Fibroblast of lung (primary cell): Measurements from ENCODE around the gene TNIK. TPM values are rescaled to one million over a fixed set of nuclear protein-coding genes. Genes with fewer than 3 reads are reported as not detected.

Experiments used
- DNase-seq, 2 donors: peaks; one replicate each; pipeline versions ENCODE4 v3.0.0 to v3.0.0-alpha.2; 2010; ENCODE audit warnings: low read depth in 2 of 2
- H2AFZ ChIP-seq: 2 replicates; pipeline ENCODE4 v1.5.1; 2012; ENCODE audit warnings: low read length, control low read depth, inconsistent platforms
- H3K27ac ChIP-seq: 2 replicates; pipeline ENCODE4 v1.5.1; 2011; ENCODE audit warnings: low read length, control low read depth; ENCODE audit not compliant: insufficient read depth
- H3K27me3 ChIP-seq: 2 replicates; pipeline ENCODE4 v1.5.1; 2011; ENCODE audit warnings: mild to moderate bottlenecking, low read length; ENCODE audit not compliant: control insufficient read depth, insufficient read depth
- H3K36me3 ChIP-seq: 2 replicates; pipeline ENCODE4 v1.5.1; 2011; ENCODE audit warnings: low read length; ENCODE audit not compliant: control insufficient read depth, insufficient read depth
- H3K4me1 ChIP-seq: 2 replicates; pipeline ENCODE4 v1.5.1; 2011; ENCODE audit warnings: low read length; ENCODE audit not compliant: control insufficient read depth, insufficient read depth; ENCODE audit errors: extremely low read depth
- H3K4me2 ChIP-seq: 2 replicates; pipeline ENCODE4 v1.5.1; 2011; ENCODE audit warnings: low read length, control low read depth; ENCODE audit not compliant: insufficient read depth; ENCODE audit errors: extremely low read depth
- H3K4me3 ChIP-seq, 4 experiments: fragments of 200-600 bp in 1 of 4; sonication (generic) in 1 of 4; replicated peaks in 1 of 4; 2 replicates each; pipeline ENCODE4 v1.5.1; 2011 to 2016; ENCODE audit warnings: low read length in 4 of 4, low read depth in 3 of 4, mild to moderate bottlenecking in 3 of 4, control low read depth in 2 of 4, inconsistent platforms in 1 of 4, mixed read lengths in 1 of 4; ENCODE audit not compliant: insufficient read depth in 1 of 4; ENCODE audit errors: control extremely low read depth in 1 of 4
- H3K79me2 ChIP-seq: 2 replicates; pipeline ENCODE4 v1.5.1; 2012; ENCODE audit warnings: mild to moderate bottlenecking, low read length, inconsistent platforms; ENCODE audit not compliant: control insufficient read depth, insufficient read depth
- H3K9ac ChIP-seq: 2 replicates; pipeline ENCODE4 v1.5.1; 2011; ENCODE audit warnings: mild to moderate bottlenecking, low read length, control low read depth; ENCODE audit not compliant: insufficient read depth
- H3K9me3 ChIP-seq: 2 replicates; pipeline ENCODE4 v1.5.1; 2012; ENCODE audit warnings: low read depth, low read length; ENCODE audit not compliant: control insufficient read depth, insufficient read depth
- H4K20me1 ChIP-seq: 2 replicates; pipeline ENCODE4 v1.5.1; 2011; ENCODE audit warnings: low read length; ENCODE audit not compliant: control insufficient read depth, insufficient read depth; ENCODE audit errors: extremely low read depth
- EZH2 ChIP-seq: IDR thresholded peaks from 2 replicates; pipeline ENCODE4 v1.5.1; 2012; ENCODE audit warnings: low read length, control low read depth, mild to moderate bottlenecking; ENCODE audit errors: missing control alignments
- polyA plus RNA-seq, 2 donors: library from polyadenylated mRNA; depleted of rRNA in 1 of 2; stranded (reverse) in 1 of 2; unstranded in 1 of 2; fragments of >200 nt; gene quantifications; 2 replicates each; pipeline ENCODE4 v1.2.1, GENCODE V29; 2011 to 2012; ENCODE audit warnings: missing spikeins in 1 of 2
- total RNA-seq: library from RNA; depleted of rRNA; stranded (reverse); fragments of >200 nt; gene quantifications from 2 replicates; pipeline ENCODE4 v1.2.1, GENCODE V29; 2014
- TF ChIP-seq, protein P1 (sequence below), 2 donors: IDR thresholded peaks in 1 of 2; conservative IDR thresholded peaks in 1 of 2; 1 replicate in 1 of 2; 2 replicates in 1 of 2; pipeline ENCODE4 v1.5.1; 2011 to 2012; ENCODE audit warnings: low read length in 2 of 2, control low read depth in 1 of 2, inconsistent platforms in 1 of 2, low read depth in 1 of 2, mild to moderate bottlenecking in 1 of 2

Gene TNIK
- total and polyA plus RNA-seq, 2 donors (not counting 1 experiment from before 2014, with no cell fraction given), result 13.8 to 39.3 TPM

DNA sequence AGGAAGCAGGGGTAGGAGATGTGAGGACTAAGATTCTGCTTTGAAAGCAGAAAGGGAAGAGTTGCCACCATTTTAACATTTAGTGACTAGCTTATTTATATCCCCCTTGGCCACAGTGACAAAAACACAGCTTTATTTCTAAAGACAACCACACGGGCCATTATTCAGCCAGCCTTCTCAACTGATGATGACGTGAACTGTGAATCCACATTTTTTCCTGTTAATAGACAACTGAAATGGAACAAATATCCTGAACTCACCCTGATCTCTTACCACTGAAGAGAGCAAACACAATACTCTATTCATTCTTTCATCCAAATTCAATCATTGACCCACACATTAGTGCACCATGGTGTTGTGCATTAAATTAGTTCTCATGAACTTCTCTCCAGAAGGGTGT is 145.1 kb downstream of the TNIK start:
- H3K79me2 ChIP-seq, result no peaks in the 10 kb centered on the region
- H3K4me3 ChIP-seq, result no peak overlapping the region
- H3K9me3 ChIP-seq, result no peaks in the 10 kb centered on the region
- H4K20me1 ChIP-seq, result no peaks in the 10 kb centered on the region
- DNase-seq, result no peak
- no peak overlapping the region for H3K9ac ChIP-seq
- H3K36me3 ChIP-seq, result no peaks in the 10 kb centered on the region
- no peak overlapping the region for H3K4me2 ChIP-seq
- H2AFZ ChIP-seq, result no peak overlapping the region
- H3K27me3 ChIP-seq, result no peaks in the 10 kb centered on the region
- H3K4me1 ChIP-seq, result peaks cover under 1% of the 10 kb centered on the region
- TF ChIP-seq, protein P1, sequence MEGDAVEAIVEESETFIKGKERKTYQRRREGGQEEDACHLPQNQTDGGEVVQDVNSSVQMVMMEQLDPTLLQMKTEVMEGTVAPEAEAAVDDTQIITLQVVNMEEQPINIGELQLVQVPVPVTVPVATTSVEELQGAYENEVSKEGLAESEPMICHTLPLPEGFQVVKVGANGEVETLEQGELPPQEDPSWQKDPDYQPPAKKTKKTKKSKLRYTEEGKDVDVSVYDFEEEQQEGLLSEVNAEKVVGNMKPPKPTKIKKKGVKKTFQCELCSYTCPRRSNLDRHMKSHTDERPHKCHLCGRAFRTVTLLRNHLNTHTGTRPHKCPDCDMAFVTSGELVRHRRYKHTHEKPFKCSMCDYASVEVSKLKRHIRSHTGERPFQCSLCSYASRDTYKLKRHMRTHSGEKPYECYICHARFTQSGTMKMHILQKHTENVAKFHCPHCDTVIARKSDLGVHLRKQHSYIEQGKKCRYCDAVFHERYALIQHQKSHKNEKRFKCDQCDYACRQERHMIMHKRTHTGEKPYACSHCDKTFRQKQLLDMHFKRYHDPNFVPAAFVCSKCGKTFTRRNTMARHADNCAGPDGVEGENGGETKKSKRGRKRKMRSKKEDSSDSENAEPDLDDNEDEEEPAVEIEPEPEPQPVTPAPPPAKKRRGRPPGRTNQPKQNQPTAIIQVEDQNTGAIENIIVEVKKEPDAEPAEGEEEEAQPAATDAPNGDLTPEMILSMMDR (conservative IDR thresholded peaks at IDR 0.05 in 1 of 2, IDR thresholded peaks at IDR 0.05 in 1 of 2; ENCODE audit: low read depth in 1 of 2, low read length in 2 of 2), result no peak
- no peak for TF ChIP-seq EZH2
- no peak overlapping the region for H3K27ac ChIP-seq

DNA sequence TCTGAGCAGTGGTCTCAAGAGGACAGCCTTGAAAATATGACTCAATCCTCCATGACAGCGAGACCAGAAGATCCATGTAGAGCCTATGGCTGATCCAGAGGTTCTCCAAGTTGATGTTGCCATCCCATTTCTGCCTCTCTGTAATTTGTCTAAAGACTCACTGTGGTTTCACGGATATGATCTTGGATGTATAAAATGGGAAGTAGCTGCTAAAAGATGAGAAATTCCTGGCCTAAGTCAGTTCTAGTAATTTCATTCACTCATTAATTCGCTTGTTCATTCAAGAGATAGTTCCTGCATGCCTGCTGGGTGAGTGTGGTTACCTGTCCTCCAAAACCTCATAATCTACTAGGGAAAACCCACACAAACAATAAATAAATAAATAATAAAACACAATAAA is 145.9 kb downstream of the TNIK start:
- Histone ChIP-seq H3K9me3 (no peaks in the 10 kb centered on the region), H4K20me1 (no peaks in the 10 kb centered on the region), H3K4me1 (peaks cover 5% of the 10 kb centered on the region), H3K4me2 (no peak overlapping the region), H2AFZ (no peak overlapping the region), H3K27ac (no peak overlapping the region), H3K36me3 (no peaks in the 10 kb centered on the region), H3K27me3 (no peaks in the 10 kb centered on the region), H3K9ac (no peak overlapping the region), H3K79me2 (no peaks in the 10 kb centered on the region), H3K4me3 (no peak overlapping the region)
- TF ChIP-seq, protein P1 (conservative IDR thresholded peaks at IDR 0.05 in 1 of 2, IDR thresholded peaks at IDR 0.05 in 1 of 2; ENCODE audit: low read depth in 1 of 2, low read length in 2 of 2), result no peak
- no peak for TF ChIP-seq EZH2
- DNase-seq, result no peak

DNA sequence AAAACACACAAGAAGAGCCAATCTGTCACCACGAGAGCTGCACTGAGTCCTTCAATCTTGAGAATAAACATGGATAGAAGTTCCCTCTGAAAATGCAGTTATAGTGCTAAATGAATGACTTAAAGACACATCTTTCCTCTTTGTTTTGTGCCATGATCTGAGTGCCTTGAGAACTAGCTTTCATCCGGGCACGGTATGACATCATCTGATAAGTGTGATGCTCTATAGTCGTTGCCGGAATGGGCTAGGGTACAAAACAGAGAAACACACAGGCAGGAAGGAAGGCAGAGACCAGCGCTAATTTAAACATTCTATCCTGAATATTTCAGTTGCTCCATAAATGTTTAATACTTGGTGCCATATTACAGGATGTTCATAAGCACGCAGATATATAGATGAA is 146.5 kb downstream of the TNIK start:
- H3K4me3 ChIP-seq, result no peak overlapping the region
- TF ChIP-seq EZH2, result no peak
- TF ChIP-seq, protein P1 (conservative IDR thresholded peaks at IDR 0.05 in 1 of 2, IDR thresholded peaks at IDR 0.05 in 1 of 2; ENCODE audit: low read depth in 1 of 2, low read length in 2 of 2), result no peak
- no peak overlapping the region for H3K4me2 ChIP-seq
- H3K27me3 ChIP-seq, result no peaks in the 10 kb centered on the region
- H2AFZ ChIP-seq, result no peak overlapping the region
- peaks cover 5% of the 10 kb centered on the region for H3K4me1 ChIP-seq
- no peak overlapping the region for H3K9ac ChIP-seq
- no peak overlapping the region for H3K27ac ChIP-seq
- no peak for DNase-seq
- H3K36me3 ChIP-seq, result no peaks in the 10 kb centered on the region
- no peaks in the 10 kb centered on the region for H4K20me1 ChIP-seq
- no peaks in the 10 kb centered on the region for H3K79me2 ChIP-seq
- no peaks in the 10 kb centered on the region for H3K9me3 ChIP-seq
